Esophagus muscularis mucosa (tissue), 4 donors: Measurements from ENCODE around the gene AGL. TPM values are rescaled to one million over a fixed set of nuclear protein-coding genes. Genes with fewer than 3 reads are reported as not detected.

Source experiments
- DNase-seq: peaks from one replicate; pipeline ENCODE4 v3.0.0-alpha.2; 2017; ENCODE audit errors: extremely low spot score
- H3K27ac ChIP-seq, 4 donors: fragments of 200-600 bp; sonication (generic); replicated peaks in 1 of 4; 1 replicate in 3 of 4; 2 replicates in 1 of 4; pipeline ENCODE4 v1.5.1; 2016 to 2019; ENCODE audit warnings: mild to moderate bottlenecking in 1 of 4
- H3K27me3 ChIP-seq, 4 donors: fragments of 200-600 bp; sonication (generic); one replicate each; pipeline versions ENCODE4 v1.5.1 to v1.6.0; 2016 to 2019
- H3K36me3 ChIP-seq, 4 donors: fragments of 200-600 bp; sonication (generic); one replicate each; pipeline ENCODE4 v1.5.1; 2016 to 2019
- H3K4me1 ChIP-seq, 4 donors: fragments of 200-600 bp; sonication (generic); one replicate each; pipeline ENCODE4 v1.5.1; 2016 to 2019
- H3K4me3 ChIP-seq, 4 donors: fragments of 200-600 bp; sonication (generic); 1 replicate in 2 of 4; 2 replicates in 2 of 4; pipeline ENCODE4 v1.5.1; 2016 to 2019; ENCODE audit warnings: mild to moderate bottlenecking in 4 of 4, moderate library complexity in 1 of 4
- H3K9me3 ChIP-seq, 4 donors: fragments of 200-600 bp; sonication (generic); 1 replicate in 3 of 4; 2 replicates in 1 of 4; pipeline ENCODE4 v1.5.1; 2016 to 2019
- CTCF ChIP-seq, 3 experiments: fragments of 200-600 bp in 2 of 3; fragments of 450-650 bp in 1 of 3; sonication (generic) in 2 of 3; IDR thresholded peaks; one replicate each; pipeline ENCODE4 v1.5.1; 2017 to 2019; ENCODE audit warnings: antibody characterized with exemption in 3 of 3, mild to moderate bottlenecking in 2 of 3, moderate library complexity in 1 of 3
- EP300 ChIP-seq: sonication (generic); formaldehyde crosslinking; IDR thresholded peaks from one replicate; pipeline ENCODE4 v1.6.1; 2017; ENCODE audit warnings: antibody characterized with exemption
- POLR2A ChIP-seq: fragments of 450-650 bp; IDR thresholded peaks from one replicate; pipeline ENCODE4 v1.6.1; 2017; ENCODE audit warnings: antibody characterized with exemption, moderate library complexity, mild to moderate bottlenecking, low read depth
- POLR2AphosphoS5 ChIP-seq, 2 donors: sonication (generic); formaldehyde crosslinking; IDR thresholded peaks; one replicate each; pipeline ENCODE4 v1.6.1; 2017; ENCODE audit warnings: antibody characterized with exemption in 2 of 2
- WGBS: methylation state at CpG from one replicate; pipeline ENCODE4 v1.1.5; 2018; 5-methylcytosine and 5-hydroxymethylcytosine counted together
- intact Hi-C: fragments of 100-400 bp; cut with DNase I; formaldehyde crosslinking; loops from one replicate; pipeline ENCODE4 v1.15.1; 2023
- total RNA-seq, 4 donors: library from RNA; depleted of rRNA; stranded (reverse); fragments of >200 nt; gene quantifications; one replicate each; pipeline versions ENCODE4 v1.1.0 to v1.2.1, GENCODE V29; 2016

AGL gene
- total RNA-seq, 4 donors from 2014 or later = 99.2 to 153 (median 128) TPM

GRCh38 chr1:99934801-99935200 is 84.6 kb downstream of the AGL start:
- intact Hi-C loops = no loop called here
- TF ChIP-seq POLR2AphosphoS5 (IDR thresholded peaks at IDR 0.05) (no peak), CTCF (IDR thresholded peaks at IDR 0.05) (no peak), EP300 (no peak), POLR2A (no peak)

GRCh38 chr1:99935534-99935933 is 85.4 kb downstream of the AGL start:
- 94% methylated on average over 1 of the region's 1 CpG for WGBS
- intact Hi-C loops = no loop called here

More at GRCh38 chr1:99934801-99935200, 84.6 kb downstream of the AGL start:
- Histone ChIP-seq H3K27ac (no peak overlapping the region), H3K27me3 (no peaks in the 10 kb centered on the region), H3K9me3 (no peaks in the 10 kb centered on the region), H3K4me1 (no peaks in the 10 kb centered on the region), H3K36me3 (no peaks in the 10 kb centered on the region), H3K4me3 (no peak overlapping the region)
- no peak for DNase-seq

DNA sequence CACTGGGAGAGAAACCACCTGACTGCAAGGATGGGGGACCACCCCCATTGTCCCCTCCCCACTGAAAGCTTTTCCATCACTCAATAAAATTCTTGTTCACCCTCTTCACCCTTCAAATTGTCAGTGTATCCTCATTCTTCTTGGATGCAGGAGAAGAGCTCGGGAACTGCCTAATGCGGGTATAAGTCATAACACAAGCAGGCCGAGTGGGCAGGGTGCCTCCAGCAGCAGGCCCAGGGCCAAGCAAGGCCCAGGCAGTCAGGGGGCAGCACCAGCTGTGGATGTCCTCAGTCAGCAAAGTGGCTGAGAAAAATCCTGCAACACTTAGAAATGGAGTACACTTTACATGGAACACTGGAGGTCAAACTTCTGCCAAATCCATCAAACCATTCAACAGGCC is 85.9 kb downstream of the AGL start:
- intact Hi-C loops = no loop called here
- TF ChIP-seq POLR2AphosphoS5 (IDR thresholded peaks at IDR 0.05) = no peak
- no peak for TF ChIP-seq EP300
- no peak for TF ChIP-seq CTCF (IDR thresholded peaks at IDR 0.05)
- no peak for TF ChIP-seq POLR2A
- Histone ChIP-seq H3K27me3 (no peaks in the 10 kb centered on the region), H3K36me3 (no peaks in the 10 kb centered on the region), H3K27ac (no peak overlapping the region), H3K4me1 (no peaks in the 10 kb centered on the region), H3K9me3 (no peaks in the 10 kb centered on the region), H3K4me3 (no peak overlapping the region)
- no peak for DNase-seq
- WGBS = 92% methylated on average over 3 of the region's 3 CpGs

More at GRCh38 chr1:99935534-99935933, 85.4 kb downstream of the AGL start:
- Histone ChIP-seq H3K36me3 (no peaks in the 10 kb centered on the region), H3K27ac (no peak overlapping the region), H3K9me3 (no peaks in the 10 kb centered on the region), H3K4me3 (no peak overlapping the region), H3K4me1 (no peaks in the 10 kb centered on the region), H3K27me3 (no peaks in the 10 kb centered on the region)
- TF ChIP-seq CTCF (IDR thresholded peaks at IDR 0.05) (no peak), POLR2AphosphoS5 (IDR thresholded peaks at IDR 0.05) (no peak), POLR2A (no peak), EP300 (no peak)
- DNase-seq = no peak

DNA sequence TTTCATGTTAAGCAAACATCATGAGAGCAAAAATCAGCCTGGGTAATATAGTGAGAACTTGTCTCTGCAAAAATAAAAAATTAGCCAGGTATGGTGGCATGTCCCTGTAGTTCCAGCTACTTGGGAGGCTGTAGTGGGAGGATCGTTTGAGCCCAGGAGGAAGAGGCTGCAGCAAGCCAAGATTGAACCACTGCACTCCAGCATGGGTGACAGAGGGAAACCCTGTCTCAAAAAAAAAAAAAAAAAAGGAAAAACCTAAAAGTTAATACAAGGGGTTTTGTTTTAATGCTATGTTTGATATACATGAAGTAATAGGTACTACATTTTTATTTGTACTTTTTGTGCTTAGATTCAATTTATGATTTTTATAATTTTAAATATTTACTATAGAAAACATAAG is 92.6 kb downstream of the AGL start:
- no peaks in the 10 kb centered on the region for H3K9me3 ChIP-seq
- H3K27ac ChIP-seq = no peak overlapping the region
- DNase-seq = no peak
- H3K27me3 ChIP-seq = no peaks in the 10 kb centered on the region
- WGBS = 94% methylated on average over 1 of the region's 1 CpG
- no peak for TF ChIP-seq EP300
- TF ChIP-seq POLR2AphosphoS5 (IDR thresholded peaks at IDR 0.05) = no peak
- no peak for TF ChIP-seq CTCF (IDR thresholded peaks at IDR 0.05)
- no peak for TF ChIP-seq POLR2A
- no peak overlapping the region for H3K4me3 ChIP-seq
- H3K36me3 ChIP-seq = no peaks in the 10 kb centered on the region
- H3K4me1 ChIP-seq = no peaks in the 10 kb centered on the region
- intact Hi-C loops = no loop called here

GRCh38 chr1:99943223-99943794 is 93.1 kb downstream of the AGL start:
- Histone ChIP-seq H3K27ac (no peak overlapping the region), H3K36me3 (no peaks in the 10 kb centered on the region), H3K9me3 (no peaks in the 10 kb centered on the region), H3K4me3 (no peak overlapping the region), H3K4me1 (no peaks in the 10 kb centered on the region), H3K27me3 (no peaks in the 10 kb centered on the region)
- intact Hi-C loops = no loop called here
- 72% methylated on average over 7 of the region's 7 CpGs for WGBS
- TF ChIP-seq CTCF (IDR thresholded peaks at IDR 0.05) = no peak
- no peak for TF ChIP-seq POLR2A
- TF ChIP-seq POLR2AphosphoS5 (IDR thresholded peaks at IDR 0.05) = no peak
- no peak for TF ChIP-seq EP300
- no peak for DNase-seq
